Suprapubic skin (tissue), 4 donors: ENCODE results near the gene KCTD13. TPM values are rescaled to one million over a fixed set of nuclear protein-coding genes. Genes with fewer than 3 reads are reported as not detected.

ENCODE experiments used
- DNase-seq, 2 donors: peaks; one replicate each; pipeline ENCODE4 v3.0.0-alpha.2; 2019; ENCODE audit warnings: low spot score in 2 of 2
- H3K27ac ChIP-seq: fragments of 200-600 bp; sonication (generic); one replicate; pipeline ENCODE4 v1.5.1; 2019
- H3K27me3 ChIP-seq: fragments of 200-600 bp; sonication (generic); one replicate; pipeline ENCODE4 v1.5.1; 2019
- H3K36me3 ChIP-seq: fragments of 200-600 bp; sonication (generic); one replicate; pipeline ENCODE4 v1.5.1; 2019
- H3K4me1 ChIP-seq: fragments of 200-600 bp; sonication (generic); one replicate; pipeline ENCODE4 v1.5.1; 2019
- H3K4me3 ChIP-seq: fragments of 200-600 bp; sonication (generic); one replicate; pipeline ENCODE4 v1.5.1; 2019; ENCODE audit warnings: mild to moderate bottlenecking
- H3K9me3 ChIP-seq: fragments of 200-600 bp; sonication (generic); one replicate; pipeline ENCODE4 v1.5.1; 2019
- CTCF ChIP-seq, 2 donors: fragments of 200-600 bp in 1 of 2; fragments of 450-650 bp in 1 of 2; sonication (generic) in 1 of 2; IDR thresholded peaks; one replicate each; pipeline ENCODE4 v1.5.1; 2016 to 2019; ENCODE audit warnings: antibody characterized with exemption in 2 of 2, mild to moderate bottlenecking in 1 of 2, moderate library complexity in 1 of 2
- EP300 ChIP-seq: sonication (generic); formaldehyde crosslinking; IDR thresholded peaks from one replicate; pipeline ENCODE4 v1.6.1; 2017; ENCODE audit warnings: antibody characterized with exemption
- POLR2A ChIP-seq, 2 donors: fragments of 450-650 bp; IDR thresholded peaks; one replicate each; pipeline ENCODE4 v1.6.1; 2017; ENCODE audit warnings: antibody characterized with exemption in 2 of 2, mild to moderate bottlenecking in 2 of 2, moderate library complexity in 2 of 2
- POLR2AphosphoS5 ChIP-seq, 3 donors: sonication (generic); formaldehyde crosslinking; IDR thresholded peaks; one replicate each; pipeline ENCODE4 v1.6.1; 2017; ENCODE audit warnings: antibody characterized with exemption in 3 of 3
- WGBS: methylation state at CpG from one replicate; pipeline ENCODE4 v1.1.5; 2018; 5-methylcytosine and 5-hydroxymethylcytosine counted together
- total RNA-seq, 4 donors: library from RNA; depleted of rRNA; stranded (reverse); fragments of >200 nt; gene quantifications; one replicate each; pipeline ENCODE4 v1.1.0, GENCODE V29; 2016

The KCTD13 gene
- total RNA-seq, 4 donors from 2014 or later: 20.3 to 43.9 (median 32.0) TPM

DNA sequence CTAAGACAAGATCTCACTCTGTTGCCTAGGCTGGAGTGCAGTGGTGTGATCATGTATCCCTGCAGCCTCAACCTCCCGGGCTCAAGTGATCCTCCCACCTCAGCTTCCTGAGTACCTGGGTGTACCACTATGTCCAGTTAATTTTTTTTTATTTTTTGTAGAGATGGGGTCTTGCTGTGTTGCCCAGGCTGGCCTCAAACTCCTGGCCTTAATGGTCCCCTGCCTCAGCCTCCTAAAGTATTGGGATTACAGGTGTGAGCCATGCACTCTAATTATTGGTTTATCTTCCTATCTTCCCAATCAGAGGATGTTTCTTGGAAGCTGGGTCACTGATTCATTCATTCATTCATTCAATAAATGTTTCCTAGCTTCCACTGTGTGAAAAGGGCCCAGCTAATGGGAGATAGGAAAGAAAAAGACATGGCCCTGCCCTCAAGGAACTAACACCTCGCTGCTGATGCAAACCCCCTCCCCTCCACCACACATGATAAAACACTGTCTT lies 17.3 kb downstream of the KCTD13 start:
- Histone ChIP-seq H3K4me1 (no peaks in the 10 kb centered on the region), H3K27me3 (no peaks in the 10 kb centered on the region), H3K4me3 (no peak overlapping the region), H3K9me3 (no peaks in the 10 kb centered on the region), H3K27ac (no peak overlapping the region), H3K36me3 (peaks cover 22% of the 10 kb centered on the region)
- WGBS: 78% methylated on average over 2 of the region's 2 CpGs
- TF ChIP-seq POLR2A (IDR thresholded peaks at IDR 0.05) (no peak), POLR2AphosphoS5 (IDR thresholded peaks at IDR 0.05) (no peak), EP300 (no peak), CTCF (IDR thresholded peaks at IDR 0.05) (no peak)
- DNase-seq: peak in 1 of 2 donors; percentile 8

- Histone ChIP-seq H3K27ac (no peak overlapping the region), H3K27me3 (no peaks in the 10 kb centered on the region), H3K9me3 (no peaks in the 10 kb centered on the region), H3K4me1 (no peaks in the 10 kb centered on the region), H3K36me3 (peaks cover 18% of the 10 kb centered on the region), H3K4me3 (no peak overlapping the region)
- WGBS: 80% methylated on average over 2 of the region's 2 CpGs
- no peak for DNase-seq
- no peak for TF ChIP-seq CTCF (IDR thresholded peaks at IDR 0.05)
- TF ChIP-seq EP300: no peak
- no peak for TF ChIP-seq POLR2A (IDR thresholded peaks at IDR 0.05)
- TF ChIP-seq POLR2AphosphoS5 (IDR thresholded peaks at IDR 0.05): no peak
These were observed 18.1 kb downstream of the KCTD13 start for GRCh38 chr16:29907973-29908372.

GRCh38 chr16:29906520-29907244 lies 19.3 kb downstream of the KCTD13 start:
- Histone ChIP-seq H3K9me3 (no peaks in the 10 kb centered on the region), H3K4me3 (no peak overlapping the region), H3K4me1 (no peaks in the 10 kb centered on the region), H3K36me3 (peaks cover 18% of the 10 kb centered on the region), H3K27me3 (no peaks in the 10 kb centered on the region), H3K27ac (no peak overlapping the region)
- WGBS: 82% methylated on average over 22 of the region's 23 CpGs
- no peak for TF ChIP-seq CTCF (IDR thresholded peaks at IDR 0.05)
- no peak for TF ChIP-seq POLR2AphosphoS5 (IDR thresholded peaks at IDR 0.05)
- TF ChIP-seq POLR2A (IDR thresholded peaks at IDR 0.05): no peak
- no peak for TF ChIP-seq EP300
- DNase-seq: no peak

DNA sequence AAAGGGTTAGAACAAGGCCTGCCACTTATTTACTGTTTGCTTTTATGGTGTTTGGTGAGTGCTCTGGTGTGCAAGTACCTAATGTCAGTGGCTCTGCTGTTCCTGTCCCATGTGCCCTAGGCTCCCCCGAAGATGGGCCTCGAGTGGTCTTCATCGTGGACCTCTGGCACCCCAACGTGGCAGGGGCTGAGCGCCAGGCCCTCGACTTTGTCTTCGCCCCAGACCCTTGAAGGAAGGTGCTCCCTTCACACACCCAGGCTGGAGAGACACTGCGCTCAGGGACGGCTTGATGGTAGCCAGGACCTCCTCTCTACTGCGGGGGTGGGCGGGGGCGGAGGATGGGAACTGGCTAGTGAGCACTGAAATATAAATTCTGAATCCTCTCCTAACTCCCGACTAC lies 20.4 kb downstream of the KCTD13 start:
- Histone ChIP-seq H3K4me3 (no peak overlapping the region), H3K9me3 (no peaks in the 10 kb centered on the region), H3K36me3 (peaks cover 10% of the 10 kb centered on the region), H3K27ac (no peak overlapping the region), H3K27me3 (no peaks in the 10 kb centered on the region), H3K4me1 (peaks cover 3% of the 10 kb centered on the region)
- WGBS: 82% methylated on average over 13 of the region's 13 CpGs
- TF ChIP-seq EP300 (no peak), CTCF (IDR thresholded peaks at IDR 0.05) (no peak), POLR2AphosphoS5 (IDR thresholded peaks at IDR 0.05) (no peak), POLR2A (IDR thresholded peaks at IDR 0.05) (no peak)
- no peak for DNase-seq

- H3K27ac ChIP-seq: no peak overlapping the region
- H3K9me3 ChIP-seq: no peaks in the 10 kb centered on the region
- peaks cover 9% of the 10 kb centered on the region for H3K4me1 ChIP-seq
- no peak for DNase-seq
- H3K4me3 ChIP-seq: no peak overlapping the region
- TF ChIP-seq CTCF (IDR thresholded peaks at IDR 0.05) (no peak), POLR2AphosphoS5 (IDR thresholded peaks at IDR 0.05) (no peak), EP300 (no peak), POLR2A (IDR thresholded peaks at IDR 0.05) (no peak)
- H3K27me3 ChIP-seq: no peaks in the 10 kb centered on the region
- 90% methylated on average over 7 of the region's 7 CpGs for WGBS
- H3K36me3 ChIP-seq: peaks cover 10% of the 10 kb centered on the region
These were observed 21.1 kb downstream of the KCTD13 start for GRCh38 chr16:29904947-29905346.
